Measurements from ENCODE around the gene SGPP2. TPM values are rescaled to one million over a fixed set of nuclear protein-coding genes. Genes with fewer than 3 reads are reported as not detected.

SGPP2 gene
- total RNA-seq, 1 donor = not detected

DNA sequence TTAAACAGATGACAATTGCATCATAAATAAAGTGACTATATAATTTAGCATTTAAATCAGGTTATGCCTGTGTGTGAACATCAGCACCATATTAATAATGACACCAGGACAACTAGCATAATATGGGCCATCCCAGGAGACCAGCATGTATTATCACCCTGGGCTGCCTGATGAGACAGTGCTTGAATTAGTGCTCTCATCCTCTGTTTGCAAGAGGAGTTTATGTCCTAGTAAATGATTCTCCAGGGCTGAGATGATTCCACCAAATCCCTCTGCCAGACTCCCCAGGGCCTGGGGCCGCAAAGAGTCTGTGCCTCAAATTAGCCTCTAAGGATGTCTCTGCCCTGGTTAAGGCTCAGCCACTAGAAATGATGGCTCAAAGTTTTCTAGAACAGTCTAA, 97.7 kb downstream of the SGPP2 start:
- no peak for DNase-seq (ENCODE audit: low read depth)
- H3K4me3 ChIP-seq (ENCODE audit: low read depth, low read length) = no peak overlapping the region
- TF ChIP-seq, protein P1, sequence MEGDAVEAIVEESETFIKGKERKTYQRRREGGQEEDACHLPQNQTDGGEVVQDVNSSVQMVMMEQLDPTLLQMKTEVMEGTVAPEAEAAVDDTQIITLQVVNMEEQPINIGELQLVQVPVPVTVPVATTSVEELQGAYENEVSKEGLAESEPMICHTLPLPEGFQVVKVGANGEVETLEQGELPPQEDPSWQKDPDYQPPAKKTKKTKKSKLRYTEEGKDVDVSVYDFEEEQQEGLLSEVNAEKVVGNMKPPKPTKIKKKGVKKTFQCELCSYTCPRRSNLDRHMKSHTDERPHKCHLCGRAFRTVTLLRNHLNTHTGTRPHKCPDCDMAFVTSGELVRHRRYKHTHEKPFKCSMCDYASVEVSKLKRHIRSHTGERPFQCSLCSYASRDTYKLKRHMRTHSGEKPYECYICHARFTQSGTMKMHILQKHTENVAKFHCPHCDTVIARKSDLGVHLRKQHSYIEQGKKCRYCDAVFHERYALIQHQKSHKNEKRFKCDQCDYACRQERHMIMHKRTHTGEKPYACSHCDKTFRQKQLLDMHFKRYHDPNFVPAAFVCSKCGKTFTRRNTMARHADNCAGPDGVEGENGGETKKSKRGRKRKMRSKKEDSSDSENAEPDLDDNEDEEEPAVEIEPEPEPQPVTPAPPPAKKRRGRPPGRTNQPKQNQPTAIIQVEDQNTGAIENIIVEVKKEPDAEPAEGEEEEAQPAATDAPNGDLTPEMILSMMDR (IDR thresholded peaks at IDR 0.05; ENCODE audit: insufficient read depth, low read length) = no peak

DNA sequence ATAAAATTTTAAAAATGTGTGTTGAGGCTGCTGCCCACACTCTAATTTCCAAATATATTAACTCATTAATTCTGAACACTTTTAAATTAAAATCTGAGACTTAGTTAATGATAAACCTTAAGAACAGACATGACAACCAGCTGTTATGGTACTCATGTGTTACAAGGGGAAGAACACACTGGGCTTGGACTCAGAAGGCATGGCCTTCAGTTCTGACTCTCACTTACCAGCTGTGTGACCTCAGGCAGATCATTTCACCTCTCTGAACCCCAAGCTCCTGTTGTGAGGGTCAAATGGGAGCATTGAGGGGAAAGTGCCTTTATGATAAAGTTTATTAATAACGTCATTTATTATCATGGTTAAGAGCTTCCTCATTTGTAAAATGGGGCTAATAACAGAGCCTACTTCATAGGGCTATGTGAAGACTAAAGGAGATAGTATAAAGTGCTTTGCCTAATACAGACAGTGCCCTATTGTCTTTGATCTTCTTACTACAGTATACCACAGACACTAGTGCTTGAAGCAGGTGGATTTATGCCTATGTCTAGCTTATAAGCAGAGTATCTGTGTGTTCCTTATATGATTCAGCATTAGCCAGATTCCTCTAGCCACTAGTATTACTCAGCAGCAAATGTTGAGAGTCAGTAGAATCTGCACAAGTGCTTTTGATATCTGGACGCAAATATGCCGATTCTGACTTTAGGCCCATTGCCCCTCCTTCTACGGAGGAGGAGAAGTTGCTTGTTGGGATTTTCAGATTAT, 99.6 kb downstream of the SGPP2 start:
- no peak for DNase-seq (ENCODE audit: low read depth)
- TF ChIP-seq, protein P1 (IDR thresholded peaks at IDR 0.05; ENCODE audit: insufficient read depth, low read length) = no peak

DNA sequence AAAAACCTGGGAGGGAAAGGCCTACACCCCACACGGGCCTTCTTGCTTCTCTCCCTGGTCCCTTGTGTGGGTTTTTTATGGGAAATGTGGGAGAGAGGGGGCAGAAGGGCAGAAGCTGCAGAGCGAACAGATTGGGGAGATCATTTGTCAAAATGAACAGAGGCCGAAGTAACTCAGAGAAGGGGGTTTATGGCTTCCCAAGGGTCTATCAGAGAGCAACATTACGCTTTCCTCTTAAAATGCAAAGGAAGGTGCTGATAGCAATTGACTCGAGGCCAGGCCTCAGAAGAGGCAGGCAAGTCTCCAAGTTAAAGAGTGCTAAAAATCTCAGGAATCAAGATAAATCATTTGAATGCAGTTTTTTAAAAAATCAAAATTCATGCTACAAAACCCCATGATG, 101.5 kb downstream of the SGPP2 start:
- DNase-seq (ENCODE audit: low read depth) = no peak
- no peak overlapping the region for H3K4me3 ChIP-seq (ENCODE audit: low read depth, low read length)
- TF ChIP-seq, protein P1 (IDR thresholded peaks at IDR 0.05; ENCODE audit: insufficient read depth, low read length) = no peak

More for the DNA sequence above, 99.6 kb downstream of the SGPP2 start:
- no peak overlapping the region for H3K4me3 ChIP-seq (ENCODE audit: low read depth, low read length)

DNA sequence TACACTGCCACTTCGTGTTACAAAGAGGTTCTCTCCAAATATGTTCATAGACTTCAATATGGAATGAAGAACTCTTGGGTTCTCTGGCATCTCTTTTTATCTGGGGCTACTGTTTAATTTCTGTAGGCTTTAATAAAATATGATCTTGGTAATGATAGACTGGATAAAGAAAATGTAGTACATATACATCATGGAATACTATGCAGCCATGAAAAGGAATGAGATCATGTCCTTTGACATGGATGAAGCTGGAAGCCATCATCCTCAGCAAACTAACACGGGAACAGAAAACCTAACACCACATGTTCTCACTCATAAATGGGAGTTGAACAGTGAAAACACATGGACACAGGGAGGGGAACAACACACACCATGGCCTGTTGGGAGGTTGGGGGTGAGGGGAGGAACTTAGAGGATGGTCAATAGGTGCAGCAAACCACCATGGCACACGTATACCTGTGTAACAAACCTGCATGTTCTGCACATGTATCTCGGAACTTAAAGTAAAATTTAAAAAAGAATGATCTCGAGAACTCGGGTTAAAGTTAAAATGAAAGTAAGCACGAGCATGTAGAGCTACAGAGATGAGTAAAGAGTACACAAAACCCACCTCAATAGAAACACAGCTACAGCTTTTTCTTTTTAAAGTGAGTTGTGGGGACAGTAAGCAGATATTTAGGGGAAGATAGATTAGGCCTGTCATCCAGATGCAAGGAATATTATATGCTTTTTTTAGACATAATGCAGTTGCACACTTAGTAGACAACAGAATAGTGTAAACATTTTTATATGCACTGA, 102.3 kb downstream of the SGPP2 start:
- H3K4me3 ChIP-seq (ENCODE audit: low read depth, low read length) = no peak overlapping the region
- DNase-seq (ENCODE audit: low read depth) = no peak
- TF ChIP-seq, protein P1 (IDR thresholded peaks at IDR 0.05; ENCODE audit: insufficient read depth, low read length) = no peak

DNA sequence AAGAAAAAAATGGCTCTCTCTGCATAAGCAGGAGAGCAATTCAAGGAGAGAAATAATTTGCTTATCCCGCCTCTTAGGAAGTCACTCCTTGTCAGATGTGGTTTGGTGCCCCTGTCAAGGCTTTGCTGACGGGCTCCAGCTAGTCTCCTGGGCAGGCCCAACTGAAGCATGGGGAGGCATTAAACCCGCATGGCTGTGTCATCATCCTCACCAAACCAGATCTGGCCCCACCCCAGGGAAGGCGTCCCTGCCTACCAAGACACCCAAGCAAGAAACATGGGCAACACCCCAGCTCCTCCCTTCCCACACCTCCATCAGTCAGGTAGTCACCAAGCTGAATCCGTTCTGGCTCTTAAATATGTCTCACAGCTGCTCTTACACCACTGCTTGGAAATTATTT, 108.0 kb downstream of the SGPP2 start:
- no peak overlapping the region for H3K4me3 ChIP-seq (ENCODE audit: low read depth, low read length)
- DNase-seq (ENCODE audit: low read depth) = no peak
- TF ChIP-seq, protein P1 (IDR thresholded peaks at IDR 0.05; ENCODE audit: insufficient read depth, low read length) = no peak

DNA sequence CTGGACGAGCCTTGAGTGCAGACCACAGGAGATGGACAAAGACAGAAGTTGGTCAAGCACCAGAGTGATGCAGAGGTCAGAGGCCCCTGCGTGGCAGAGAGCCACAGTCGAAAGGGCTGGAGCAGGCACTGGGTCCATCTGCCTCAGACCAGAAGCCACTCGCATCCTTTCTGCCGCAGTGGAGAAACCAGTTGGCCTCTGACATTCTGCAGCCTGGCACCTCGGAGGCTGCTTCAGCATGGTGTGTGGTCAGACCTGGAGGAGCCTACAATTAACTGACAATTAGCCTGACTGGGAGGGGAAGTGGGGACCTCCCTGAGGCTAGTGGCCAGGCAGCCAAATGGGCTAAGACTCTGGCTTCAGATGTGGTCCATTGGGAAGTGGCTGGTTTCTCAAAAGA, 111.1 kb downstream of the SGPP2 start:
- TF ChIP-seq, protein P1 (IDR thresholded peaks at IDR 0.05; ENCODE audit: insufficient read depth, low read length) = no peak
- DNase-seq (ENCODE audit: low read depth) = no peak
- no peak overlapping the region for H3K4me3 ChIP-seq (ENCODE audit: low read depth, low read length)
